H1 (cell line): ENCODE results near the gene IGFBP4. TPM values are rescaled to one million over a fixed set of nuclear protein-coding genes. Genes with fewer than 3 reads are reported as not detected.

ENCODE experiments used
- CTCF ChIA-PET: fragments of 300-600 bp; sonication (Branson Sonifier 250); formaldehyde crosslinking; loops from one replicate; lab custom pipeline; 2021; ENCODE audit not compliant: partially characterized antibody; lab: Charles Lee
- POLR2A ChIA-PET: fragments of 300-600 bp; sonication (Branson Sonifier 250); formaldehyde crosslinking; loops from one replicate; lab custom pipeline; 2021; ENCODE audit warnings: inconsistent platforms; ENCODE audit not compliant: partially characterized antibody; lab: Charles Lee
- DNase-seq, 2 experiments: peaks; one replicate each; pipeline versions ENCODE4 v3.0.0 to v3.0.0-alpha.2; 2010 to 2022; ENCODE audit warnings: low spot score in 2 of 2, low read depth in 1 of 2, mixed read lengths in 1 of 2
- FAIRE-seq: peaks from 2 replicates; lab custom pipeline; 2011; peaks lifted over from hg19 to GRCh38; lab: Jason Lieb, UNC
- H2AFZ ChIP-seq: 2 replicates; pipeline ENCODE4 v1.8.1; 2012; ENCODE audit warnings: low read length, inconsistent platforms
- H2AK5ac ChIP-seq: 2 replicates; pipeline ENCODE4 v1.6.1; 2013; ENCODE audit warnings: low read depth, low read length
- H2BK120ac ChIP-seq: replicated peaks from 2 replicates; pipeline ENCODE3; 2013; ENCODE audit warnings: low read depth, low read length, inconsistent platforms
- H2BK12ac ChIP-seq: 2 replicates; pipeline ENCODE4 v1.6.1; 2013; ENCODE audit warnings: low read depth, low read length
- H2BK15ac ChIP-seq: 2 replicates; pipeline ENCODE4 v1.6.1; 2013; ENCODE audit warnings: low read length
- H2BK20ac ChIP-seq: 2 replicates; pipeline ENCODE4 v1.6.1; 2013; ENCODE audit warnings: low read length
- H2BK5ac ChIP-seq: 2 replicates; pipeline ENCODE4 v1.6.1; 2013; ENCODE audit warnings: low read depth, low read length
- H3K14ac ChIP-seq: 2 replicates; pipeline ENCODE4 v1.6.1; 2013; ENCODE audit warnings: inconsistent platforms; ENCODE audit not compliant: insufficient read length
- H3K18ac ChIP-seq: 2 replicates; pipeline ENCODE4 v1.6.1; 2013; ENCODE audit warnings: low read length; ENCODE audit errors: extremely low read depth
- H3K23ac ChIP-seq: 2 replicates; pipeline ENCODE4 v1.6.1; 2013; ENCODE audit warnings: inconsistent platforms; ENCODE audit not compliant: insufficient read length
- H3K23me2 ChIP-seq: 2 replicates; pipeline ENCODE4 v1.6.1; 2013; ENCODE audit warnings: low read depth, low read length
- H3K27ac ChIP-seq: 2 replicates; pipeline ENCODE4 v1.6.1; 2011; ENCODE audit warnings: low read depth, low read length, inconsistent platforms
- H3K27me3 ChIP-seq, 4 experiments: replicated peaks in 1 of 4; 1 replicate in 1 of 4; 2 replicates in 3 of 4; pipeline versions ENCODE4 v1.6.1 to v1.8.1; 2011 to 2013; ENCODE audit warnings: low read length in 3 of 4, mild to moderate bottlenecking in 3 of 4, inconsistent platforms in 2 of 4, mixed read lengths in 2 of 4, moderate library complexity in 1 of 4; ENCODE audit not compliant: control insufficient read depth in 3 of 4, insufficient read depth in 3 of 4; ENCODE audit errors: extremely low read depth in 1 of 4
- H3K36me3 ChIP-seq, 4 experiments: 2 replicates each; pipeline versions ENCODE4 v1.6.1 to v1.8.1; 2011 to 2013; ENCODE audit warnings: mild to moderate bottlenecking in 4 of 4, low read length in 3 of 4, moderate library complexity in 2 of 4, control low read depth in 1 of 4, inconsistent platforms in 1 of 4; ENCODE audit not compliant: insufficient read depth in 4 of 4, control insufficient read depth in 2 of 4
- H3K4ac ChIP-seq: replicated peaks from 2 replicates; pipeline ENCODE3; 2013; ENCODE audit warnings: low read length, low read depth, mixed read lengths, inconsistent platforms; ENCODE audit not compliant: insufficient read length
- H3K4me1 ChIP-seq, 4 experiments: replicated peaks in 1 of 4; 1 replicate in 1 of 4; 2 replicates in 3 of 4; pipeline versions ENCODE4 v1.6.1 to v1.8.1; 2011 to 2013; ENCODE audit warnings: low read length in 3 of 4, inconsistent platforms in 2 of 4, mixed read lengths in 1 of 4; ENCODE audit not compliant: insufficient read depth in 4 of 4, control insufficient read depth in 3 of 4
- H3K4me2 ChIP-seq, 2 experiments: 2 replicates each; pipeline versions ENCODE4 v1.6.1 to v1.8.1; 2011 to 2013; ENCODE audit warnings: low read depth in 2 of 2, low read length in 2 of 2, control low read depth in 1 of 2, inconsistent platforms in 1 of 2, mild to moderate bottlenecking in 1 of 2; ENCODE audit not compliant: insufficient read depth in 1 of 2
- H3K4me3 ChIP-seq, 4 experiments: fragments of 200-600, 300-600 bp in 1 of 4; sonication (generic), shearing (Covaris generic), sonication (Bioruptor Twin) in 1 of 4; 2 replicates each; pipeline versions ENCODE4 v1.5.1 to v1.8.1; 2011 to 2016; ENCODE audit warnings: low read length in 4 of 4, low read depth in 3 of 4, control low read depth in 2 of 4, inconsistent platforms in 2 of 4, mild to moderate bottlenecking in 2 of 4, mixed read lengths in 1 of 4, moderate library complexity in 1 of 4; ENCODE audit not compliant: insufficient read depth in 2 of 4; ENCODE audit errors: extremely low read depth in 1 of 4
- H3K56ac ChIP-seq: replicated peaks from 2 replicates; pipeline ENCODE3; 2013; ENCODE audit warnings: low read depth, mild to moderate bottlenecking, mixed read lengths, low read length, inconsistent platforms; ENCODE audit not compliant: insufficient read length
- H3K79me1 ChIP-seq: 2 replicates; pipeline ENCODE4 v1.6.1; 2013; ENCODE audit warnings: low read depth, low read length, control low read depth
- H3K79me2 ChIP-seq, 2 experiments: 2 replicates each; pipeline versions ENCODE4 v1.6.1 to v1.8.1; 2012 to 2013; ENCODE audit warnings: low read length in 2 of 2, mild to moderate bottlenecking in 2 of 2, inconsistent platforms in 1 of 2; ENCODE audit not compliant: insufficient read depth in 2 of 2, control insufficient read depth in 1 of 2
- H3K9ac ChIP-seq, 4 experiments: replicated peaks in 1 of 4; 1 replicate in 1 of 4; 2 replicates in 3 of 4; pipeline versions ENCODE4 v1.6.1 to v1.8.1; 2011 to 2013; ENCODE audit warnings: low read depth in 3 of 4, low read length in 3 of 4, control low read depth in 2 of 4, mild to moderate bottlenecking in 2 of 4, moderate library complexity in 2 of 4, inconsistent platforms in 1 of 4; ENCODE audit errors: extremely low read depth in 1 of 4
- H3K9me3 ChIP-seq, 2 experiments: 2 replicates each; pipeline versions ENCODE4 v1.6.1 to v1.8.1; 2012 to 2013; ENCODE audit warnings: mild to moderate bottlenecking in 2 of 2, moderate library complexity in 2 of 2, control low read depth in 1 of 2, inconsistent platforms in 1 of 2, low read depth in 1 of 2, low read length in 1 of 2, mixed read lengths in 1 of 2; ENCODE audit not compliant: insufficient read depth in 2 of 2
- H4K20me1 ChIP-seq, 2 experiments: replicated peaks in 1 of 2; 2 replicates each; pipeline versions ENCODE3 to v1.8.1; 2011 to 2013; ENCODE audit warnings: inconsistent platforms in 2 of 2, low read length in 2 of 2, mild to moderate bottlenecking in 1 of 2; ENCODE audit not compliant: insufficient read depth in 2 of 2, control insufficient read depth in 1 of 2
- H4K5ac ChIP-seq: 2 replicates; pipeline ENCODE4 v1.6.1; 2013; ENCODE audit warnings: low read length, low read depth, mixed read lengths, inconsistent platforms; ENCODE audit not compliant: insufficient read length
- H4K8ac ChIP-seq: 2 replicates; pipeline ENCODE4 v1.8.0; 2013; ENCODE audit warnings: mild to moderate bottlenecking, moderate library complexity, low read length, inconsistent platforms; ENCODE audit not compliant: insufficient read depth; ENCODE audit errors: extremely low read depth
- H4K91ac ChIP-seq: replicated peaks from 2 replicates; pipeline ENCODE3; 2013; ENCODE audit warnings: low read length, mixed read lengths, inconsistent platforms; ENCODE audit not compliant: insufficient read length
- BRCA1 ChIP-seq: IDR thresholded peaks from 2 replicates; pipeline ENCODE4 v1.6.1; 2012; ENCODE audit warnings: low read depth, low read length, improper control_type of control experiment
- EZH2 ChIP-seq: fragments of 200-600 bp; sonication (generic); IDR thresholded peaks from 2 replicates; pipeline ENCODE4 v1.7.1; 2012; ENCODE audit warnings: low read depth, mild to moderate bottlenecking, moderate library complexity, low read length, inconsistent platforms; ENCODE audit not compliant: severe bottlenecking
- KDM5A ChIP-seq: fragments of 200-600 bp; IDR thresholded peaks from 2 replicates; pipeline ENCODE4 v1.7.1; 2012; ENCODE audit warnings: mild to moderate bottlenecking, low read length, inconsistent platforms, mixed read lengths
- MAX ChIP-seq: IDR thresholded peaks from 2 replicates; pipeline ENCODE4 v1.6.1; 2012; ENCODE audit warnings: inconsistent platforms
- RXRA ChIP-seq: IDR thresholded peaks from 2 replicates; pipeline ENCODE4 v1.6.1; 2011; ENCODE audit warnings: low read depth, mild to moderate bottlenecking, low read length, moderate library complexity; ENCODE audit not compliant: insufficient read depth
- SIRT6 ChIP-seq: IDR thresholded peaks from one replicate; pipeline ENCODE4 v1.7.1; 2012; ENCODE audit warnings: low read length, inconsistent platforms
- SUZ12 ChIP-seq: fragments of 200-600 bp; sonication (generic); IDR thresholded peaks from 2 replicates; pipeline ENCODE4 v1.6.1; 2012; ENCODE audit warnings: mild to moderate bottlenecking, inconsistent platforms, low read length, moderate library complexity, mixed read lengths
- TAF7 ChIP-seq: optimal IDR thresholded peaks from 2 replicates; pipeline ENCODE3; 2011; ENCODE audit warnings: low read depth, mild to moderate bottlenecking, inconsistent platforms, low read length, moderate library complexity, borderline replicate concordance
- WGBS, 2 experiments: shearing (Covaris generic) in 1 of 2; methylation state at CpG; one replicate each; pipeline versions ENCODE4 v1.1.6 to v1.1.7; 2013 to 2015; ENCODE audit warnings: low lambda C conversion rate in 2 of 2, mixed read lengths in 2 of 2, inconsistent platforms in 1 of 2, low coverage in 1 of 2, missing lambda C conversion rate in 1 of 2; ENCODE audit not compliant: insufficient replicate concordance in 2 of 2, insufficient coverage in 1 of 2, insufficient read length in 1 of 2; ENCODE audit errors: extremely low coverage in 1 of 2, missing lambda C conversion rate in 1 of 2; 5-methylcytosine and 5-hydroxymethylcytosine counted together
- polyA plus RNA-seq, 7 experiments: library from polyadenylated mRNA; depleted of rRNA in 3 of 7; stranded (reverse) in 5 of 7; unstranded in 2 of 7; fragments of >200 nt in 5 of 7; fragments of 200-250 nt in 2 of 7; gene quantifications; 1 replicate in 5 of 7; 2 replicates in 1 of 7; 4 replicates in 1 of 7; pipeline versions ENCODE4 v1.2.1 to v1.2.3, GENCODE V29; 2011 to 2013; ENCODE audit warnings: missing spikeins in 2 of 7, mixed read lengths in 2 of 7
- total RNA-seq: library from RNA; stranded (reverse); fragmentation: NEBNext Ultra II Directional; extraction: Animal tissue kit (Norgen Biotek cat#: 25700); gene quantifications from 2 replicates; pipeline ENCODE4 v1.2.1, GENCODE V29; 2021

IGFBP4 gene
- total and polyA plus RNA-seq, 2 of the 8 experiments (the other 6 are each of a cell fraction or from before 2014, with no cell fraction given): 85.5 to 105 TPM

GRCh38 chr17:40407460-40407859, 35.8 kb upstream of the IGFBP4 start:
- Histone ChIP-seq H3K79me1 (no peaks in the 10 kb centered on the region), H3K4me3 (no peak overlapping the region), H3K18ac (no peak overlapping the region), H3K79me2 (no peaks in the 10 kb centered on the region), H3K27me3 (no peaks in the 10 kb centered on the region), H3K27ac (no peak overlapping the region), H2BK120ac (no peak overlapping the region), H3K23me2 (no peaks in the 10 kb centered on the region), H2BK5ac (no peak overlapping the region), H2BK15ac (no peak overlapping the region), H3K36me3 (peaks cover 34 to 94% (median 70%) of the 10 kb centered on the region in 4 experiments), H4K91ac (no peak overlapping the region), H4K5ac (no peak overlapping the region), H2AFZ (no peak overlapping the region), H3K14ac (no peak overlapping the region), H4K20me1 (no peaks in the 10 kb centered on the region), H2BK20ac (no peak overlapping the region), H3K4me1 (peaks cover 0 to 12% (median 1%) of the 10 kb centered on the region in 4 experiments; a peak in 3 of 7 replicates), H3K9ac (no peak overlapping the region), H3K4ac (no peak overlapping the region), H2BK12ac (no peak overlapping the region), H3K4me2 (no peak overlapping the region), H3K56ac (no peak overlapping the region), H4K8ac (no peak overlapping the region), H3K9me3 (no peaks in the 10 kb centered on the region), H2AK5ac (no peak overlapping the region), H3K23ac (no peak overlapping the region)
- TF ChIP-seq SIRT6: no peak
- TF ChIP-seq KDM5A: no peak
- no peak for TF ChIP-seq BRCA1
- TF ChIP-seq SUZ12: no peak
- TF ChIP-seq RXRA: no peak
- TF ChIP-seq EZH2: no peak
- no peak for TF ChIP-seq MAX
- TF ChIP-seq TAF7: no peak
- CTCF ChIA-PET: interaction anchor here (0.6 to 2.0 kb wide), 7 partner anchors 11 to 170 kb away, joined by 3 to 9 read pairs (median 4); no protein-coding TSS in a partner anchor
- WGBS, 2 experiments: 94% methylated on average over 3 of the region's 3 CpGs; no CpG with 5 or more reads in 1 of the 2 experiments
- FAIRE-seq (no peak), DNase-seq (no peak)
- POLR2A ChIA-PET: interaction anchor here (0.8 to 1.5 kb wide), 9 partner anchors 9 to 83 kb away, joined by 3 to 5 read pairs (median 4); partner anchors contain the start of gene TOP2A
